C1 segment of cervical spinal cord (tissue), 14 donors: ENCODE results near the gene CRYBA2.

Experiments used
- DNase-seq, 14 donors: peaks; one replicate each; lab custom pipeline; 2025; lab: John Stamatoyannopoulos, UW

Gene CRYBA2, protein sequence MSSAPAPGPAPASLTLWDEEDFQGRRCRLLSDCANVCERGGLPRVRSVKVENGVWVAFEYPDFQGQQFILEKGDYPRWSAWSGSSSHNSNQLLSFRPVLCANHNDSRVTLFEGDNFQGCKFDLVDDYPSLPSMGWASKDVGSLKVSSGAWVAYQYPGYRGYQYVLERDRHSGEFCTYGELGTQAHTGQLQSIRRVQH

DNA sequence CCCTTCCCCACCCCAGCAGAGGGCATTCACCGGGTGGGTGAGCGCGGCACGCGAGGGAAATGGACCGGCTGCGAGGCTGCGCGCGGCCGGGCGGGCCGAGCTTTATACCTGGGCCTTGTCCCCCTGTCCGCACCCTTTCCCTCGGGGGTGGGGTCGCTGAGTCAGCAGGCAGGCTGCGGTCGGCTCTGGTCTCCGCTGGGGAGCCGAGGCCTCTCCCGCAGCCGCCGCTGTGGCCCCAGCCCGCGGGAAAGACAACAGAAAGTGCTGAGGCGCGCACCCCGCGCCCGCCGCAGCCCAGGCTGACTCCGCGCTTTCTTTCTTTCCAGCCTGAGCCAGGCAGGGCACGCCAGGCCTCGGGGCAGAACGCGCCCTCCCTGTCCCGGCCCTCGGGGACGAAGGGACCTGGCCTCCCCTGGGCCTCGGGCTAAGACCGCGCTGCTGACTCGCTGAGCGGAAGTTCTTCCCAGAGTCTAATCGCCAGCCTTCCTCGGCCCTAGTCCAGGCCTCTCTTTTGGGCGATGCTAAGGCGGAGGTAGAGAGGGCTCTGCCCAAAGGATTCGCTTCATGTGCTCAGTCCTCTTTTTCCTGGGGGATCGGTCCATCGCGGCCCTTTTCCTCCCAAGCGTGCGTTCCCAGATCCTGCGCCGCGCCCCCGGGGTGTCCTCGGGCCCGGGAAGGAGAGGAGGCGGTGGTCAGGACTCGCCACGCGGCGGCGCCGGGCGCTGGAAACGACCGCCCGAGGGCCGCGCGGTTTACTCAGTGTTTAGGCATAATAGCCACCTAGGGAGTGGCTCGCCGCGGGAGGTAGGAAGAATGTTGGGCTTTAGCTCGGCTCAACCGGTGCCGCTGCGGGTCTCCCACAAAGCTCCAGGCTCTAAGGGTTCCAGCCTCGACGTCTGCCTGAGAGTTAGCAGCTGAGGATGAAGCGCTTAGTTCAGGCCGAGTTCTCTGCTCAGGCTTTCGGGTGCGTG lies at the start of gene CRYBA2:
TSS of gene CRYBA2 (minus strand) at position 78 of the 971 bp plus-strand sequence. CDS start 246 bp downstream, outside the sequence.
- DNase-seq: no peak

DNA sequence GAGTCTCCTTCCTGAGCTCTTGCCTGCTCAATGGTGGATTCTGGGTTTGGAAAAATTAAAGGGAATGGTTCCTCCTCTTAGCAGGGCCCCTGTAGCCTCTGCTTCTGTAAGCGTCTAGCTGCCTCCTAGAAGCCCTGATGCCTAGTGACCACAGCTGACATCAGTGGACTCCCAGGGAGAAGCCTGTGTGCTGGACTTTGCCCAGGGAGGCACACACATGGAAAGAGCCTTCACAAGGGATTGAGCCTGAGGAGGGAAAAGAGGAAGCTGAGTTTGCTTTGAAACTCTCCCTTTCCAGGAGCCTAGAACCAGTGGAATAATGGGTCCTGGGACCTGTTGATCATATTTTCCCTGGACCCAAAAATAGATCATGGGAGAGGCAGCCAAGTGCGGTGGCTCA lies 49.5 kb upstream of the CRYBA2 start:
- DNase-seq: no peak

DNA sequence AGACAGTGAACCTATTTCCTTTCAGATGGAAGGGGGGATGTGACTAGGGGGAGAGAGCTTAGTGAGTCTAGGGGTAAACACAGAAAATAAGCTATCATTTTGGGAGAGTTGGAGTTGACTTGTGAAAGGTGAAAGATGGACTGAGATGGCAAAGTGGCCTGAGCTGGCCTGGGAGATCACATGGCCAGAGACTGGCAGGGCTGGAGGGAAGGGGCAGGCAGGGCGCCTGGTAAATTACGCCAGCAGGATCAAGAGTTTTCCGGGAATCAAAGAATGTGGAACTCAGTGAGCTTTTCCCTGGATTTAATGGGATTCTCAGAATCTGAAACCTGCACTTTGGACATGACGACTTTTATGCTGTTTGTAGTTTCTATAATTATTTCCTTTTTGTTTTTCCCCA lies 48.9 kb upstream of the CRYBA2 start:
- DNase-seq: no peak

DNA sequence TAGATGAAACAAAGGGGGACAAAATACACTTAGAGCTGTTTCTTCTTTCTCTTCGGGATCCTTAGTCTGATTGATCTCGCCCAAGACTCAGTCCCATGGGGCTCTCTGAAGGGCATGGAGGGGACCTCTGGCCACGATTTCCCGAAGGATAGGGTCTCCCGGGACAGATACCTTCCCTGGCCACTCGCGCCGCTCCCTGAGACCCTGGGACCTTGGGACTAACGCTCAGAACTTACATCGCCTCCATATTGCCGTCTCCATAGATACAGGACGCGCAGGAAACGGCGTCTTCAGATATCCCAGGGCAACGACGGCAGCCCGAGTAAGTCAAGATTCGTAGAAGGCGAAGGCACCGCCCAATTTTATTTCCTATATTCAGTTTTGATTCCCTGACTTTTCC lies 48.0 kb upstream of the CRYBA2 start, which contains the start of gene CFAP65:
TSS of gene CFAP65 (minus strand) at position 265 of the 400 bp plus-strand sequence. CDS start 2,468 bp downstream, outside the sequence.
- DNase-seq: peak in 9 of 14 donors; percentile 8 to 53 (median 22)

DNA sequence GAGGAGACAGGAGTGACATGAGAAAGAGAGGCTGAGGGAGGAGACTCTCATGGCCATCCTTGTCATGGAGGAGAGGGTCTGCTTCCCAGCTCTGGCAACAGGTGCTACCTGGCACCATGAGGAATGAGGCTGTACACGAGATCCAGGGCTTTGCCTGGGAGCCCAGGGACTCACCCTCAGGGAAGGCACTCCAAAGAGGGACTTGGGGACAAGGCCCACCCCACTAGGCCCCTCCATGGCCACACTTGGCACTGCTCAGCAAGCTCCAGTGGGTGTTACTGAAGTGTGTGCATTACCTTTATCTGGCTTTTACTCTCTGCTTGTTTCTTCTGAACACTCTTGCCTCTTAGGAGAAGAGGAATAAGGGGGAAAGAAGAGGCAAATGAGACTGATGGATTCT lies 45.4 kb upstream of the CRYBA2 start:
- DNase-seq: no peak

DNA sequence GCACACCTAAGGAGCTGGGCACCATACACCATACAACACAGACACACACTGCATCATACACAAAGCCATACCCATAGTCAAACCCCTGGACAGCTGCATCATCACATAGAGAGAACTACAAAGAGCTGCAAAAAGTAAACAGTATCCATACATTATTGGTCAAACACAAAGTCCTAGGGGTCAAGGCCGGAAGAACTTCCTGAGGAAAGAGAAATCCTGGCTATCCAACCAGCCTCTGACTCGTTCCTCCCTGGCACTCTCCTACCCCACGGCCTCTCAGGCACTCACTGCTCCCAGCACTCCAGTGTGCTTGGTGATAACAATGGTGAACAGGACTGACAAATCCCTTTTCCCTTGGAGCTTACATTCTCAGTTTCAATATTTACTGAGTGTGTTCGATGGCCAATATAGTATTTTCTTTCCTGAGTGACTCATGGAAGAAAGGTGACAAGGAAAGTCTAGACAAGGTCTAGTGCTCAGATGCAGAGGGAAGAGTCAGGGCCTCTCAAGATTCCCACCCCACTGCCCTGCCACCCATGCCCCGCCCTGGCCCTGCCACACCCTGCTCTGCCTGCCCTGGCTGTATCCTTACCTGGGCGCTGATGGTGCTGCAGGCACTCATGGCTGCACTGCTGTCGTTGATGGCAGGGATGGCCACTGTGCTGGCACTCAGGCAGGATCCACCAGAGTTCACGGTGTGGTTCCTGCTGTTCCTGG lies 44.7 kb upstream of the CRYBA2 start:
- DNase-seq: no peak

DNA sequence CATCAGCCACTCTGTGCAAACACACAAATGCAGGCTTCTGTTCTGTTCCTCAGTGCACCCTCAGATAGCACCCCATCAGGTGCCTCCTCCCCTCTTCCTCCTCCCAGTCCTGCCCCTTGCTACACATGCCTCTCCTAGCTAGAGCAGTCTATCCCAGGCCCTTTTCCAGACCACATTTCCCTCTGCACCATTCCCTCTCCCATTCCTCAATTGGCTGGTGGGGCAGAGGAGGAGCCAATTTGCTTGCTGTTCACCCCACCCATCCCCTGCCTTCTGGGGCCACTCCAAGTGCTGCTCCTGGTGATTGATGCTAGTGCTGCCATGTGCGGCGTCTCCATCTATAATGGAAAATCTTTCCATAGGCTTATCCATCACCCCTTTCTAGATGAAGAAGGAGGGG lies 42.7 kb upstream of the CRYBA2 start:
- DNase-seq: no peak

DNA sequence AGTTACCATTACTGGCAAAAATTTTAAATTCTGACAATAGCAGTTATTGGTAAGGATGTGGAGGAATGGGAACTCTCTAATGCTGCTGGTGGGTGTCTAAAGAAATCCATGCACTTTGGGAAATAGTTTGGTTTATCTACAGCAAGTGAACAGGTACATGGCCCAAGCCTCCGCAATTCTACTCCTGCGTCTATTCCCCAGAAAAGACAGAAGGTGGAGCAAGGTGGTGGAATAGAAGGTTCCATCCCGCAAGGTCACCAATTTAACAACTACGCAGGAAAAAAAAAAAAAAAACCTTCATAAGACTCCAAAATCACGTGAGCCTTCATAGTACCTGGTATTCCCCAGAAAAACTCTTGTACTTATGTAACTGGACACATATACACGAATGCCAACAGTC lies 41.6 kb upstream of the CRYBA2 start:
- no peak for DNase-seq

DNA sequence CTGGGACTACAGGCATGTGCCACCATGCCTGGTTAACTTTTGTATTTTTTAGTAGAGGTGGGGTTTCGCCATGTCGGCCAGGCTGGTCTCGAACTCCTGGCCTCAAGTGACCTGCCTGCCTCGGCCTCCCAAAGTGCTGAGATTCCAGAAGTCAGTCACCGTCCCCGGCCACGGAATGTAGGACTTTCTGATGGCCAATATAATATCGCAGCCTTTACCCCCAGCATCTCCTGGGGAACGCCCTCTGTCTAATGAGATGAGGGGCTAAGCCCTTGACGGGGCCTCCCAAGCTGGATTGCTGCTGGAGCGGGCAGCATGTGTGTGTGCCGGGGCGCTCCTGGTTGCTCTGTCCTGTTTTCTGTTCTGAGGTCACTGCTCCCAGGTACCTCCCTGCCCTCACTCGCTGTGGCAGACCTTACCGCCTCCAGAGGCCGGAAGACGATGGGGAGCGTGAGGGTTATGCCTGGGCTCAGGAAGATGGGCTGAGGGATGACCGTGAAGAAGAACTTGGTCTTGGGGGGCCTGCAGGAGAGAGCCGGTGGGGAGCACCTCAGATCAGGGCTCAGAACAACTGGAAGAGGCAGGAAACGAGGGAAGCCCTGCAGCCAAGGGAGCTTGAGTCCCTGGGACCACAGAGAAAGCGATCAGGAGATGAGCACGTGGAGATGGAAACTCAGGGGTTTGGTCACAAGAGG lies 39.0 kb upstream of the CRYBA2 start:
- DNase-seq: no peak

DNA sequence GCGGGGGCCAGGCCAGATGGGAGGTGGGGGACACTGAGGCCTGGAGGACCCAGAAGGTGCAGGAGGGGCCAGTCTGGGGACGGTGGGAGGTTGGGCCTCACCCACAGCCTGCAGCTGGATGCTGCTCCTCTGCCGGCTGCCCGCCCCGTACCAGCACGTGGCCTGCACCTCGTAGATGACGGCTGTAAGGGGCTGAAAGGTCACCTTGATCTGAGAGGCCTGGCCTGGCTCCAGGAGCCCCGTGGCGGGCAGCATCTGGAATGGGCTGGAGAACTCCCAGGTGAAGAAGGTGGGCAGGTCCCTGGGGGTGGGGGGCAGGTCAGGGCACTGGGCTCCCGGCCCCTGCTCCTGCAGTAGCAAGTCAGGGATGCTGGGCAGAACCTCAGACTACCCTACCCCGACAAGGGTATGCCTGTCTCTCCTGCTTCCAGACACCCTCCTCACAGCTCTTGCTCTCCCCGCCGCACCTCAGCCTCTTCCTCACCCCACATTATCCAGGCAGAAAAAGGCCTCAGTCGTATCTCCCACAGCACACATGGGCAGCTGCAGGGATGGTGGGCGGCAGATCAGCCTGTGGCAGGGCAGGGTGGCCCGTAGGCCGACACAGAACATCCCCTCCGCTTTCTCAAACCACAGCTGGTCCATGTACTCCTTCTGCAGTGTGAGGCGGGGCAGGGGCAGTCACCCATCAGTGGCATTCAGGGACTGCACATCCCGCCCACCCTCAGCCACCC lies 38.0 kb upstream of the CRYBA2 start:
- DNase-seq: no peak

DNA sequence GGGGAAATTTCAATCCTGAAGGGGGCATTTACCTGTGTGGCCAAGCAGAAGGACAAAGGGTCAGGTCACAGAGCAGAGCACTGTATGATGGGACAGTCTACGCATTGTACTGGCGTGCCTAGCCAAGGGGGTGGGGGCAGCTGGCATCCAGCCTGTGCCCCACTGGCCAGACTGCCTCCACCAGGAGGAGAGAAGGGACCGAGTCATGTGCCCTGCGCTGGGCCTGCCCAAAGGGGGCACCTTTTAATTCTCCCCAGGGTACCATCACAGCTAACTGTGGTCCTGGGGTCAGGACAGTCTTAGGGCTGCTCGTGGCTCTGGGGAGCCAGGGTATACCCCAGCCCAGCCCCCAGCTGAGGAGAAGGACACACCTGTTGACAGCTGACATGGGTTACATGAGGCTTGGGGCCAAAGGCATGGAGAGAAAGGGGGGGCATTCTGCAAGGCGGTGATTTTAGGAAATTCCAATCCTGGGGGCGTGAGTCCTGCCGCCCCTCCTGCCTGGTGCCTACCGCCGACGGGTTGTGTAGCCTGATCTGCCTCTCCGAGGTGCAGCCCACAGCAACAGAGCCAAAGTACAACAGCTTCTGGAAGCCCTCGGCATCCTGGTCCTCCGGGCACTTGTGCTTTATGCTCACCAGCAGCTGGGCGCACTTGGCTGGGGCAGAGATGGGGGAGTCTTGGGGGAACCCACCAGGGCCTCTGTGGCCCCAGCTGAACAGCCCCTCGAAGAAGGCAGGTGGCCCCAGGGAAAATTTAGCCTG lies 37.1 kb upstream of the CRYBA2 start:
- no peak for DNase-seq

DNA sequence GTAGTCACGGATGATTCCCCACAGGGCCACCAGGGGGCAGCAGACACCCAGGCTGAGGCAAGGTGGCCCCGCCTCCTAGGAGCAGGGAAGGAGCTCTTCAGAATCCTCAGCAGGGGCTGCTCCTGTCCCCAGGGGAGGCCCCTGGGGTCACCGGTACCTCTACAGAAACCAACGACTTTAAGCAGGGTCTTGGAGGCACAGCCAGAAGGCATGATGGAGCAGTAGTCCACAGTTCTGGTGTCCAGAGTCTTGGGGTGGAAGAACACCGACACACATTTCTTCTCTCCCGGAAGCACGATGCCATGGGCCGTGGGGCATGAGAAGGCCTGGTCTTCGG lies 36.6 kb upstream of the CRYBA2 start:
- DNase-seq: peak in 12 of 14 donors; percentile 18 to 81 (median 62)

DNA sequence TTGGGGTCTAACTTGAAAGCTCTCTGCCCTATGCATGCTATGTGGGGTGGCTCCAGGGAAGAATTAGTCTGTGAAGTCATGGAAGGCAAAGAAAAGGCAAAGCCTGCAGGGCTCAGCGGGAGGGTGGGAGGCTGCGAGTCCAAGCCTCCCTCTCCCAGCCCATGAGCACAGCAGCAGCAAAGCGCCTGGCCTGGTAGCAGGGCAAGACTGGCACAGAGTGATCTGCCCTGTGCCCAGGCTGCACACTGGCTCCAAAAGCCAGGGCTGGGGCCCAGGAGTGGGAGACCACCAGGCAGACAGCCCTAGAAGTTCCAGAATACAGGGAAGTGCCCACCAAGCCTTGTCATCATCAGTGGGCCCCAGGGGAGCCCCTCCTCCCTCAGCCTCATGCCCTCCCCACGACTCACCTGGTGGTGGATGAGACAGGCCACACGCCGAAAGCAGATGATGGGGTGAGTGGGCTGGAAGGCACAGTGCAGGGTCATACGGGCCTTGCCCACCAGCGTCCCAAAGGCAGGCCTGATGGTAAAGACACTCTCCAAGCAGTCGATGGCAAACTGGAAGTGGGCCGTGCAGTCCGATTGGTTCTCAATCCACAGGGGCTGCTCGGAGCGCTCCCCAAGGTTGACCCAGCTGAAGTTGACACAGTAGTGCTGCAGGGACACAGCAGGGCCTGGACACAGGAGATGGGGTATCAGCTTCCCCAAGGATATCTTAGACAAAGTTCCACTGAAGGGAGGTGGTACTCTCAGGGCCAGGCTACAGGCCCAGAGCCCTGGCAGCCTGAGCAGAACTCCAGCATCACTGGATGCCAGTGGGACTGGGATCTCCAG lies 36.0 kb upstream of the CRYBA2 start:
- DNase-seq: peak in 1 of 14 donors; percentile 20

DNA sequence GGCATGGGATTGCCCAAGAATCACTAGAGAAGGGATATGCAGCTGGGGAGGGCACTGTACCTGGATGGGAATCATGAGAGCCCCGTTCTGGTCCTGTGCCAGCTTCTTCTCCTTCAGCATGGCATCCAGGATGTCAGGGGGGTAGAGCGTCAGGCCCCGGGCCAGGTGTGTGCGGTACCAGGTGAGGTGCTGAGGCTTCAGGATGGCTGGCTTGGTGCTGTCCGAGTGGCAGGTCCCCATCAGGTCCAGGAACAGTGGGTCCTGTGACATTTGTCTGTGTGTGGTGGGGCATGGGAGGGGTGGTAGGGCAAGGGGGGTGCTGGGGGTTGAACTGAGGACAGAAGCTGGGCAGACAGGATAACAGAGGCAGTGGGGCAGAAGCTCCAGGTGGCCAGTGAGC lies 34.9 kb upstream of the CRYBA2 start:
- no peak for DNase-seq

DNA sequence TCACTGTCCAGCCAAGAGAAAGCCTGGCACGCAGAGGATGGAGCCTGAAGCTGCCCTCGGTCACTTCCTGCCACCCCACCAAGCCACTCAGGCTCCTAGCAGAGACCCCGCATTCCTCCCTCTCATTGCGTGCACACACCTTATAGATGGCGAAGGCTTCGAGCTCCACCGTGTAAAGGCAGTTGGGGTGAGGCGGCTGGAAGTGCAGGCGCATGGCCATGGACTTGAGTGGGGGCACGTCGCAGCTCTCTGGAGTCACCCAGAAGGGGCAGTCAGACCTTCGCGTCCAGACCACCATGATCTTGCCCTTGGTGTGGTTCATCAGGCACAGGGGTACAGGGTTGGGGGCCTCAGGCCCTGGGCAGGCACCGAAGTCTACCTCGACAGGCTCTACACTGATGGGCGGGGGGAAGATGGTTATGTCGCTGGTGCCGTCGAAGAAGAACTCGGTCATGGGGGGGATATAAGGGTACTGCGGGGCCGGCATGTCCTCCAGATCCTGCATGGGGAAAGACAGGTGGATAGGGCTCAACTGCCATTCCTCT lies 34.4 kb upstream of the CRYBA2 start:
- no peak for DNase-seq

DNA sequence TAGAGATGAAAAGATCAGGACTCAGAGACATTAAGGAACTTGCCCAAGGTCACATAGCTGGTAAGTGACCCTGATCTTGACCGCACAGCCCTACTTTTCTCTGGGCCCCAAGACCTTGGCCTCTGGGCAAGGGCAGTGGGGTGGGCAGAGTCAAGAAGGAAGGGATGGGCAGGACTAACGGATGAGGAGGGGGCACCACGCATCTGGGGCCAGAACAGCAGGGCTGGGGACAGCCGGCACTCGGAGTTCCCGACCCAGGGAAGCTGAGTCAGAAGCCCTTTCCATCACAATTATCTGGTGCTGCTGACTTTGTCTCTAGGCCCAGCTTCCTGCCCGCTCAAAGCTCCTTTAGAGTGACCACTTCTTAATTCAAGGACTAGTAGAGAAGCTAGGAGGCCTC lies 33.7 kb upstream of the CRYBA2 start:
- DNase-seq: no peak

DNA sequence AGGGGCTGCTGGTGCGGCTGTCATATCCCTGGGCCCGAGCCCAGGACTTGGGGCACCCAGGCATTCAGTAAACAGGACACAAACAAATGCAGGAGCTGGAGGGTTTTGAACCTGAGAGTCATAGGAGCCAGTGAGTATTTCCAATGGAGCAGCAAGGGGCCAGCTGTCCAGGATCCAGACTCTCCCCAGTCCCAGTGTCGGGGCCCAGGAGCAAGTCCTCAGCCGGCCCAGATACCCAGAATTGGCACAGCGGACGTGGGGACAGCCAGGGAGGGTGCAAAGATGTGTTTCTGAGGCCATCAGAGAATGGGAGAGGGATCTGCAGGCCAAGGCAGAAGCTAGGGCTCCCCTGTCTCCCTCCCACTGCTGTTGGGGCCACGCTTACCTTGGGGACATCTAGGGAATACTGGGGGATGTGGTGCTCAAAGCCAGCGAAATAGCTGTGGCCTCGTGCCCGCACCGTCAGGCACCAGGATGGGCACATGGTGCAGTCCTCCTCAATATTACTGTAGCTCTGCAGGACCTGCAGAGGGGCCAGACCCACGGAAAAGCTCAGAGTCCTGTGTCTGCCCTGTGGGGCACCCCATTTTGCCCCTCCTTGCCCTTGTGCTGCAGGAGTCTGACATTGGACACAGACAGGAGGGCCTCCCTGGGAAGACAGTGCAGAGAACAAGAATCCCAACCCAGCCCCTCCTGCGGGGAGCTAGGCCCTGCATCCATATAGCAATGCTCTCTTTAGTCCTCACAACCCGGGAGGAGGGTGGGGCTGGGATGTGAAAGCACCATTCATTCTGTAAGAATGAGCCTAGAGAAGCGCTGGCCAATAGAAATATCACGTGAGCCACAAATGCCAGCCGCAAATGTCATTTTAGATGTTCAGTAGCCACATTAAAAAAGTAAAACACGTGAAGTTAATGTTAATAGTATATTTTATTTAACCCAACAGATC lies 32.7 kb upstream of the CRYBA2 start:
- peak in 11 of 14 donors; percentile 11 to 66 (median 52) for DNase-seq

DNA sequence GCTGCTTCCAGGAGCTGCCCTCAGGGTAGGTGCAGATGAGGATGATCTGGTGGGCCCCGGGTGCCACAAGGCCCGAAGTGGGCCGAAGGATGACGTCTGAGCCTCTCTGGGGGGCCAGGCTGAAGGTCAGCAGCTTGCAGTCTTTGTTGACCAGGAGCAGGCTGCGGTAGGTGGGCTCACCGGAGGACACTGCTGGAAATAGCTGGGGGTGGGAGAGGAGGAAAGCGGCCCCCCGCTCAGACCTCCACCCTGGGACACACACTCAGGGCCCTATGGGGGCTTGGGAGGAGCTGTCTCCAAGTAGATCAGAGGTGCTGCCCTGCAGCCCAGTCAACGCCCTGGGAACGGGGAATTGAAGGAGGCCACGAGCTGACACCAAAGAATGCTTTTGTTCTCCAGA lies 30.8 kb upstream of the CRYBA2 start:
- DNase-seq: no peak
